DOHH2 (cell line): ENCODE results near the gene PHACTR2.

Experiments used
- EZH2phosphoT487 ChIP-seq: fragments of 200-600 bp; sonication (generic); IDR thresholded peaks from 2 replicates; pipeline ENCODE4 v1.6.1; 2017; ENCODE audit warnings: borderline replicate concordance, mild to moderate bottlenecking, antibody characterized with exemption, low read length, moderate library complexity, mixed read lengths
- TF ChIP-seq, protein P1 (sequence below): fragments of 200-600 bp; sonication (generic); IDR thresholded peaks from one replicate; pipeline ENCODE4 v1.5.1; 2014; ENCODE audit warnings: antibody characterized with exemption, mild to moderate bottlenecking, low read depth, low read length; ENCODE audit not compliant: poor library complexity, severe bottlenecking

DNA sequence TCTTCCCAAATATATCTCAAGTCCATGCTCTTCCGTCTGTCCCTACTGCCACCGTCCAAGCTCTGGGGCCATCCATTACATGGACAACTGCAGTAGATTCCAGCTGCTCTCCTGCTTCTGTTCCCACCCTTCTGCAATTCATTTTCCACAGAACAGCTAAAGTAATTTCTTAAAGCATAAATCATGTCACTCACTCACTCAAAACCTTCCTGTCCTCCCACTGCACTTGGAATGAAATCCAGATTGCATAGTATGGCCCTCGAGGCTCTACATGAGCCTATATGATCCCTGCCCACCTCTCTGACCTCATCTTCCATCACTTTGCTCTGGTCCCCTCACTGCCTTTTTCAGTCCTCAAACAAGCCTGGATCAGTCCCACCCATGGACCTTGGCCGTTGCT, 10.9 kb downstream of the PHACTR2 start:
- TF ChIP-seq, protein P1, sequence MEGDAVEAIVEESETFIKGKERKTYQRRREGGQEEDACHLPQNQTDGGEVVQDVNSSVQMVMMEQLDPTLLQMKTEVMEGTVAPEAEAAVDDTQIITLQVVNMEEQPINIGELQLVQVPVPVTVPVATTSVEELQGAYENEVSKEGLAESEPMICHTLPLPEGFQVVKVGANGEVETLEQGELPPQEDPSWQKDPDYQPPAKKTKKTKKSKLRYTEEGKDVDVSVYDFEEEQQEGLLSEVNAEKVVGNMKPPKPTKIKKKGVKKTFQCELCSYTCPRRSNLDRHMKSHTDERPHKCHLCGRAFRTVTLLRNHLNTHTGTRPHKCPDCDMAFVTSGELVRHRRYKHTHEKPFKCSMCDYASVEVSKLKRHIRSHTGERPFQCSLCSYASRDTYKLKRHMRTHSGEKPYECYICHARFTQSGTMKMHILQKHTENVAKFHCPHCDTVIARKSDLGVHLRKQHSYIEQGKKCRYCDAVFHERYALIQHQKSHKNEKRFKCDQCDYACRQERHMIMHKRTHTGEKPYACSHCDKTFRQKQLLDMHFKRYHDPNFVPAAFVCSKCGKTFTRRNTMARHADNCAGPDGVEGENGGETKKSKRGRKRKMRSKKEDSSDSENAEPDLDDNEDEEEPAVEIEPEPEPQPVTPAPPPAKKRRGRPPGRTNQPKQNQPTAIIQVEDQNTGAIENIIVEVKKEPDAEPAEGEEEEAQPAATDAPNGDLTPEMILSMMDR: no peak
- TF ChIP-seq EZH2phosphoT487: no peak
